IMR-90 (cell line): ENCODE results near the gene NFIA. TPM values are rescaled to one million over a fixed set of nuclear protein-coding genes. Genes with fewer than 3 reads are reported as not detected.

Experiments
- ATAC-seq: fragments of 200-7000 bp; cut with Tn5 transposase; 2 replicates; pipeline ENCODE4 v1.9.1; 2020; ENCODE audit warnings: low read depth, mild to moderate bottlenecking, moderate library complexity
- BruUV-seq: library from RNA; stranded (reverse); fragments of 400-500 nt; replicated peaks from 2 replicates; lab custom pipeline; 2021; lab: Mats Ljungman, UMichigan
- CTCF ChIA-PET: fragments of 300-600 bp; formaldehyde crosslinking; extraction: SDS; loops from one replicate; lab custom pipeline; 2021; ENCODE audit warnings: antibody characterized with exemption; lab: Yijun Ruan, JAX
- POLR2A ChIA-PET: fragments of 300-600 bp; sonication (Branson Sonifier 250); formaldehyde crosslinking; loops from one replicate; lab custom pipeline; 2022; ENCODE audit warnings: antibody characterized with exemption; ENCODE audit not compliant: unreplicated experiment; lab: Charles Lee
- DNase-seq: peaks from one replicate; pipeline ENCODE4 v3.0.0; 2013
- H2AFZ ChIP-seq: replicated peaks from 2 replicates; pipeline ENCODE3; 2013; ENCODE audit warnings: low read length, mild to moderate bottlenecking; ENCODE audit not compliant: poor library complexity
- H2AK5ac ChIP-seq: 2 replicates; pipeline ENCODE4 v1.6.1; 2013; ENCODE audit warnings: low read depth, low read length, inconsistent platforms
- H2AK9ac ChIP-seq: replicated peaks from 2 replicates; pipeline ENCODE3; 2013; ENCODE audit warnings: mild to moderate bottlenecking, low read depth, low read length, moderate library complexity; ENCODE audit not compliant: poor library complexity
- H2BK120ac ChIP-seq: 2 replicates; pipeline ENCODE4 v1.6.1; 2013; ENCODE audit warnings: low read depth, low read length, inconsistent platforms
- H2BK15ac ChIP-seq: 3 replicates; pipeline ENCODE4 v1.6.1; 2013; ENCODE audit warnings: low read depth, low read length, inconsistent platforms
- H2BK20ac ChIP-seq: 2 replicates; pipeline ENCODE4 v1.6.1; 2013; ENCODE audit warnings: low read depth, mild to moderate bottlenecking, inconsistent platforms, low read length, moderate library complexity
- H2BK5ac ChIP-seq: 2 replicates; pipeline ENCODE4 v1.6.1; 2013; ENCODE audit warnings: mild to moderate bottlenecking, low read depth, low read length, inconsistent platforms; ENCODE audit not compliant: poor library complexity, severe bottlenecking
- H3K14ac ChIP-seq: replicated peaks from 2 replicates; pipeline ENCODE4 v1.6.1; 2013; ENCODE audit warnings: low read depth, low read length, inconsistent platforms
- H3K18ac ChIP-seq: 2 replicates; pipeline ENCODE4 v1.6.1; 2013; ENCODE audit warnings: low read depth, low read length, control low read depth
- H3K23ac ChIP-seq: 2 replicates; pipeline ENCODE4 v1.6.1; 2013; ENCODE audit warnings: low read depth, low read length, inconsistent platforms
- H3K27ac ChIP-seq: 2 replicates; pipeline ENCODE4 v1.5.1; 2013; ENCODE audit warnings: mild to moderate bottlenecking, control low read depth, low read length; ENCODE audit not compliant: insufficient read depth
- H3K27me3 ChIP-seq: 2 replicates; pipeline ENCODE4 v1.6.1; 2013; ENCODE audit warnings: low read length; ENCODE audit not compliant: control insufficient read depth, insufficient read depth
- H3K36me3 ChIP-seq: 2 replicates; pipeline ENCODE4 v1.6.1; 2013; ENCODE audit warnings: low read length, mixed read lengths; ENCODE audit not compliant: control insufficient read depth, insufficient read depth
- H3K4ac ChIP-seq: 2 replicates; pipeline ENCODE4 v1.6.1; 2013; ENCODE audit warnings: low read depth, low read length, inconsistent platforms
- H3K4me1 ChIP-seq: 2 replicates; pipeline ENCODE4 v1.6.1; 2013; ENCODE audit warnings: low read length, mixed read lengths; ENCODE audit not compliant: control insufficient read depth, insufficient read depth
- H3K4me2 ChIP-seq: 2 replicates; pipeline ENCODE4 v1.6.1; 2013; ENCODE audit warnings: low read depth, mild to moderate bottlenecking, control low read depth, low read length, moderate library complexity
- H3K4me3 ChIP-seq: 2 replicates; pipeline ENCODE4 v1.5.1; 2013; ENCODE audit warnings: low read depth, mild to moderate bottlenecking, control low read depth, low read length, moderate library complexity; ENCODE audit not compliant: insufficient read depth
- H3K56ac ChIP-seq: 2 replicates; pipeline ENCODE4 v1.6.1; 2013; ENCODE audit warnings: low read length, inconsistent platforms; ENCODE audit not compliant: insufficient read depth; ENCODE audit errors: extremely low read depth
- H3K79me1 ChIP-seq, 2 experiments: 2 replicates each; pipeline ENCODE4 v1.6.1; 2013; ENCODE audit warnings: low read length in 2 of 2, inconsistent platforms in 1 of 2, low read depth in 1 of 2
- H3K9ac ChIP-seq: 2 replicates; pipeline ENCODE4 v1.6.1; 2013; ENCODE audit warnings: low read depth, low read length, control low read depth
- H3K9me1 ChIP-seq: 2 replicates; pipeline ENCODE4 v1.6.1; 2013; ENCODE audit warnings: low read length, inconsistent platforms; ENCODE audit not compliant: insufficient read depth
- H3K9me3 ChIP-seq: 2 replicates; pipeline ENCODE4 v1.6.1; 2013; ENCODE audit warnings: low read length; ENCODE audit not compliant: control insufficient read depth, insufficient read depth
- H4K20me1 ChIP-seq: 2 replicates; pipeline ENCODE4 v1.6.1; 2013; ENCODE audit warnings: low read length, inconsistent platforms; ENCODE audit not compliant: insufficient read depth
- H4K5ac ChIP-seq: 2 replicates; pipeline ENCODE4 v1.6.1; 2013; ENCODE audit warnings: mild to moderate bottlenecking, low read depth, low read length, control low read depth
- H4K8ac ChIP-seq, 2 experiments: 2 replicates each; pipeline ENCODE4 v1.6.1; 2013; ENCODE audit warnings: low read depth in 2 of 2, low read length in 2 of 2, control low read depth in 1 of 2, inconsistent platforms in 1 of 2
- H4K91ac ChIP-seq: 2 replicates; pipeline ENCODE4 v1.6.1; 2013; ENCODE audit warnings: low read depth, low read length, inconsistent platforms; ENCODE audit not compliant: insufficient read depth
- BHLHE40 ChIP-seq: fragments of 150-350 bp; IDR thresholded peaks from 2 replicates; pipeline ENCODE4 v1.6.1; 2016; ENCODE audit warnings: mild to moderate bottlenecking, low read depth, low read length
- CEBPB ChIP-seq: IDR thresholded peaks from 2 replicates; pipeline ENCODE4 v1.6.1; 2012; ENCODE audit warnings: low read depth, low read length, improper control_type of control experiment
- CHD1 ChIP-seq: IDR thresholded peaks from 2 replicates; pipeline ENCODE4 v1.6.1; 2012; ENCODE audit warnings: low read depth, low read length, improper control_type of control experiment
- ELK1 ChIP-seq: fragments of 150-350 bp; IDR thresholded peaks from 2 replicates; pipeline ENCODE4 v1.6.1; 2016; ENCODE audit warnings: low read depth, mild to moderate bottlenecking, low read length, moderate library complexity, borderline replicate concordance
- FOS ChIP-seq: fragments of 150-350 bp; IDR thresholded peaks from 2 replicates; pipeline ENCODE4 v1.6.1; 2016; ENCODE audit warnings: low read depth, low read length
- MAFK ChIP-seq: IDR thresholded peaks from 2 replicates; pipeline ENCODE4 v1.6.1; 2012; ENCODE audit warnings: low read depth, low read length, improper control_type of control experiment
- MAZ ChIP-seq: IDR thresholded peaks from 2 replicates; pipeline ENCODE4 v1.6.1; 2012; ENCODE audit warnings: low read depth, mild to moderate bottlenecking, low read length, improper control_type of control experiment, moderate library complexity, borderline replicate concordance
- MXI1 ChIP-seq: IDR thresholded peaks from 2 replicates; pipeline ENCODE4 v1.6.1; 2012; ENCODE audit warnings: low read depth, mild to moderate bottlenecking, low read length, moderate library complexity, borderline replicate concordance
- NFE2L2 ChIP-seq: fragments of 150-350 bp; IDR thresholded peaks from 2 replicates; pipeline ENCODE4 v1.6.1; 2016; ENCODE audit warnings: low read depth, mild to moderate bottlenecking, low read length
- POLR2A ChIP-seq: IDR thresholded peaks from 2 replicates; pipeline ENCODE4 v1.6.1; 2012; ENCODE audit warnings: mild to moderate bottlenecking, low read depth, low read length
- RAD21 ChIP-seq: IDR thresholded peaks from 2 replicates; pipeline ENCODE4 v1.6.1; 2012; ENCODE audit warnings: low read length, improper control_type of control experiment
- RCOR1 ChIP-seq: IDR thresholded peaks from 2 replicates; pipeline ENCODE4 v1.6.1; 2012; ENCODE audit warnings: mild to moderate bottlenecking, low read length, improper control_type of control experiment; ENCODE audit not compliant: insufficient replicate concordance
- RFX5 ChIP-seq: IDR thresholded peaks from 2 replicates; pipeline ENCODE4 v1.8.0; 2012; ENCODE audit warnings: low read depth, mild to moderate bottlenecking, low read length, moderate library complexity
- SMC3 ChIP-seq: fragments of 150-350 bp; IDR thresholded peaks from 2 replicates; pipeline ENCODE4 v1.6.1; 2016; ENCODE audit warnings: low read depth, mild to moderate bottlenecking, antibody characterized with exemption, low read length, moderate library complexity
- WGBS, 2 experiments: methylation state at CpG; one replicate each; pipeline versions ENCODE4 v1.1.5 to v1.1.7; 2013; ENCODE audit warnings: missing lambda C conversion rate in 2 of 2; ENCODE audit not compliant: insufficient read length in 1 of 2; ENCODE audit errors: extremely low coverage in 2 of 2; 5-methylcytosine and 5-hydroxymethylcytosine counted together
- dilution Hi-C: fragments of 300-500 bp; cut with HindIII; formaldehyde crosslinking; loops from one replicate; pipeline ENCODE4 v1.14.3; 2018; ENCODE audit warnings: low sequenced_read_pairs; ENCODE audit not compliant: unreplicated experiment
- in situ Hi-C: fragments of 300-500 bp; cut with MboI; formaldehyde crosslinking; loops from 3 replicates; pipeline ENCODE4 v1.14.3; 2019; ENCODE audit warnings: low sequenced_read_pairs, inconsistent platforms, mixed read lengths
- intact Hi-C: fragments of 100-400 bp; cut with micrococcal nuclease; formaldehyde crosslinking; loops from 2 replicates; pipeline ENCODE4 v1.10.0; 2022
- polyA plus RNA-seq, 3 experiments: library from polyadenylated mRNA; depleted of rRNA; stranded (reverse); fragments of >200 nt; gene quantifications; 2 replicates each; pipeline ENCODE4 v1.2.3, GENCODE V29; 2012; ENCODE audit warnings: low replicate concordance in 1 of 3
- total RNA-seq: library from RNA; depleted of rRNA; stranded (reverse); fragments of >200 nt; gene quantifications from 2 replicates; pipeline ENCODE4 v1.2.3, GENCODE V29; 2012
- TF ChIP-seq, protein P1 (sequence below): conservative IDR thresholded peaks from 2 replicates; pipeline ENCODE4 v1.5.1; 2012; ENCODE audit warnings: mild to moderate bottlenecking, low read depth, low read length, improper control_type of control experiment
- TF ChIP-seq, protein P2 (sequence below): fragments of 150-350 bp; IDR thresholded peaks from 2 replicates; pipeline ENCODE4 v1.6.1; 2017; ENCODE audit warnings: mild to moderate bottlenecking, antibody characterized with exemption, low read length, low read depth

NFIA gene
- total and polyA plus RNA-seq, 2 of the 4 experiments (the other 2 are of a cell fraction): 1.6 to 2.2 TPM

DNA sequence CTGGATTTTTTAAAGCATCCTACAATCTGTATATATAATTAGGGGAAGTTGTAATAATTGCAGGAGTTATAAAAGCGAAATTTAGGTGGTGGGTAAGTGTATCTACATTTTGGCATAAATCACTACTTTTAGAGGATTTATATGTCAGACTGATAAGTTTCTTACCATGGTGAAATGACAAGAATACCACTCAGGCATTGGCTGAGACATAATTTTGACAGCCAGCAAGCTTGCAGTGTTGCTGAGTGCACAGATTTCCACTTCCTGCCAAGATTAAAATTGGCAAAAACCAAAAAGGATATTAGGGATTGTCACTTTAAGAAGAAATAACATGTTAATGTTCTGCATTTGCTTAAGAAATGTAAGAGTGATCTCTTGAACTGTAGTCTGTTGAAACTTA is 28.2 kb downstream of the NFIA start:
- no peak overlapping the region for H2BK5ac ChIP-seq
- H3K9me1 ChIP-seq: peaks cover 4% of the 10 kb centered on the region; the same call in 1 of the 2 replicates
- H3K23ac ChIP-seq: no peak overlapping the region
- DNase-seq (no peak), ATAC-seq (no peak)
- no peaks in the 10 kb centered on the region for H3K4me1 ChIP-seq
- no peak overlapping the region for H2AFZ ChIP-seq
- no peak overlapping the region for H3K56ac ChIP-seq
- H2BK120ac ChIP-seq: no peak overlapping the region
- no peak overlapping the region for H2AK5ac ChIP-seq
- no peak overlapping the region for H2AK9ac ChIP-seq
- ChIA-PET POLR2A (no interaction called here), CTCF (interaction anchor here (0.5 kb wide), 1 partner anchor 280 kb away, joined by 5 read pairs; no protein-coding TSS in a partner anchor)
- H2BK15ac ChIP-seq: no peak overlapping the region
- no peak overlapping the region for H3K14ac ChIP-seq
- dilution Hi-C loops: no loop called here
- no peak overlapping the region for H4K5ac ChIP-seq
- no peaks in the 10 kb centered on the region for H3K9me3 ChIP-seq
- no peak overlapping the region for H3K18ac ChIP-seq
- no peak overlapping the region for H4K8ac ChIP-seq
- no peaks in the 10 kb centered on the region for H3K79me1 ChIP-seq
- H4K20me1 ChIP-seq: no peaks in the 10 kb centered on the region
- no CpG with 5 or more reads among the region's 1 CpG for WGBS, 2 experiments
- no peak overlapping the region for H3K4me2 ChIP-seq
- intact Hi-C loops: no loop called here
- no peak overlapping the region for H4K91ac ChIP-seq
- no peak overlapping the region for H3K4ac ChIP-seq
- in situ Hi-C loops: no loop called here
- TF ChIP-seq FOS (no peak), RAD21 (no peak), NFE2L2 (no peak), RCOR1 (no peak), CHD1 (no peak), CEBPB (no peak), RFX5 (no peak), MAFK (no peak), POLR2A (no peak), SMC3 (no peak), BHLHE40 (no peak), MAZ (no peak), ELK1 (no peak), MXI1 (no peak)
- TF ChIP-seq, protein P1, sequence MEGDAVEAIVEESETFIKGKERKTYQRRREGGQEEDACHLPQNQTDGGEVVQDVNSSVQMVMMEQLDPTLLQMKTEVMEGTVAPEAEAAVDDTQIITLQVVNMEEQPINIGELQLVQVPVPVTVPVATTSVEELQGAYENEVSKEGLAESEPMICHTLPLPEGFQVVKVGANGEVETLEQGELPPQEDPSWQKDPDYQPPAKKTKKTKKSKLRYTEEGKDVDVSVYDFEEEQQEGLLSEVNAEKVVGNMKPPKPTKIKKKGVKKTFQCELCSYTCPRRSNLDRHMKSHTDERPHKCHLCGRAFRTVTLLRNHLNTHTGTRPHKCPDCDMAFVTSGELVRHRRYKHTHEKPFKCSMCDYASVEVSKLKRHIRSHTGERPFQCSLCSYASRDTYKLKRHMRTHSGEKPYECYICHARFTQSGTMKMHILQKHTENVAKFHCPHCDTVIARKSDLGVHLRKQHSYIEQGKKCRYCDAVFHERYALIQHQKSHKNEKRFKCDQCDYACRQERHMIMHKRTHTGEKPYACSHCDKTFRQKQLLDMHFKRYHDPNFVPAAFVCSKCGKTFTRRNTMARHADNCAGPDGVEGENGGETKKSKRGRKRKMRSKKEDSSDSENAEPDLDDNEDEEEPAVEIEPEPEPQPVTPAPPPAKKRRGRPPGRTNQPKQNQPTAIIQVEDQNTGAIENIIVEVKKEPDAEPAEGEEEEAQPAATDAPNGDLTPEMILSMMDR: no peak
- TF ChIP-seq, protein P2, sequence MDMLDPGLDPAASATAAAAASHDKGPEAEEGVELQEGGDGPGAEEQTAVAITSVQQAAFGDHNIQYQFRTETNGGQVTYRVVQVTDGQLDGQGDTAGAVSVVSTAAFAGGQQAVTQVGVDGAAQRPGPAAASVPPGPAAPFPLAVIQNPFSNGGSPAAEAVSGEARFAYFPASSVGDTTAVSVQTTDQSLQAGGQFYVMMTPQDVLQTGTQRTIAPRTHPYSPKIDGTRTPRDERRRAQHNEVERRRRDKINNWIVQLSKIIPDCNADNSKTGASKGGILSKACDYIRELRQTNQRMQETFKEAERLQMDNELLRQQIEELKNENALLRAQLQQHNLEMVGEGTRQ: no peak
- no peaks in the 10 kb centered on the region for H3K27me3 ChIP-seq
- H2BK20ac ChIP-seq: no peak overlapping the region
- no peaks in the 10 kb centered on the region for H3K36me3 ChIP-seq
- BruUV-seq: no TSS peak
- no peak overlapping the region for H3K27ac ChIP-seq
- no peak overlapping the region for H3K4me3 ChIP-seq
- no peak overlapping the region for H3K9ac ChIP-seq
